ENCODE data around the gene XCR1. TPM values are rescaled to one million over a fixed set of nuclear protein-coding genes. Genes with fewer than 3 reads are reported as not detected.

The XCR1 gene
- total RNA-seq, 1 donor from 2014 or later, result not detected

DNA sequence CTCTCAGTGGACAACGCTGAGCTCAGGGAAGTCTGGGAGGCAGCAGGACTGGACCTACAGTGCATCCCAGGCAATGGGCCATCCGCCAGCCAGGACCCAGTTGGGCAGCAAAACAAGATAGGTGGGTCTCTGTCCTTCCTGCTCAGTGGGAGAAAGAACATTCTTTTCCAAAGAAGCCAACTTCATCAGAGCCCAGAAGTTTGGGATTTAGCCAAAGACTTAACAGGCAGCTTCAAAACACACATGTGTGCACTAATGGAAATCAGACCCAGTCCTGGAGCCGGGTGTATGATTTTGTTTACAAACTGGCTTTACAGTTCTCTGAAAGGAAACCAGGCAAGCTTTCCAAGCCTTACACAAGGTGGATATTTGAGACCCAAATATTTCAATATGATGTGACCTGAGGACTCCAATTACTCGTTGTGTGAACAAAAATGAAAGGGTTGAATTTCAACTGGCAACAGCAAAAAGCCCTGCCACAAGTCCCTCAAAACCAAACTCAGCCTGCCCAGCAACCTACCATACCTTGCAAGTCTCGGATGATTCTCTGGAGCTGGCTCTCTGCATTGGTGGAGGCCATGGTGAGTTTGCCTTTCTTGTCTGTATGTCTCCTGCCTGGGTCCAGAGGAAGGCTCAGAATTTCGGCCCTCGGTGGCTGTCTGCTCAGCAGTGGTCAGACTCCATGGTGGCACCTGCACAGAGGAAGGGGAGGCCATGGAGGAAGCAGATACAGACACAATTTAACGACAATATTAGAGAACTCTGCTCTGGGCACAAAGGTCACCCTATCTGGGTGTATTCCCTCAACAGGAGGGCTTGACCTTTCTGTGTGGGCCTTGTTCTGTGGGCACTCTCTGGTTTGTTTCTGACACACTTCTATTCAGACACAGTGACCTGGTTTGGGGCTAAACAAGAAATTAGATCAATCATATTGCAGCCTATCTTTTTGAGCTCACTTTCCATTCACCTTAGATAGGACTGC, 42.7 kb downstream of the XCR1 start:
- no peak for DNase-seq (ENCODE audit: low read depth)

DNA sequence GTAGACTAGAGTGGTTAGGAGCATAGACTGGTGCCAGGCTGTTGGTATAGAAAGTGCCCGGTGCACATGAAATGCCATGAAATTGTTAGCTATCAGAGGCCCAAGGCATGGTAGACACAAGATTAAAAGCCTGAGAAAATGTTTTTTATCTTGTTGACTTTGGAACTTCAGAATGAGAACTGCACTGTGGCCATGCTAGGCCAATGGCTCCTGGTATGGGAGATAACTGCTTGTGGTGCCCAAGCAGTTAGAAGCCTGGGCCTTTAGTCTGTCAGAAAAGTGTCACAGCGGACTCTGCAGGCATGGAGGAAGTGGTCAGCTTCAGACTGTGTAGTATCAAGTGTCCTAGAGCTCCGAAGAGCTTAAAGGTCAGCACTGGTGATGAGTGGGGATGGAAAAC, 43.5 kb downstream of the XCR1 start:
- no peak for DNase-seq (ENCODE audit: low read depth)

DNA sequence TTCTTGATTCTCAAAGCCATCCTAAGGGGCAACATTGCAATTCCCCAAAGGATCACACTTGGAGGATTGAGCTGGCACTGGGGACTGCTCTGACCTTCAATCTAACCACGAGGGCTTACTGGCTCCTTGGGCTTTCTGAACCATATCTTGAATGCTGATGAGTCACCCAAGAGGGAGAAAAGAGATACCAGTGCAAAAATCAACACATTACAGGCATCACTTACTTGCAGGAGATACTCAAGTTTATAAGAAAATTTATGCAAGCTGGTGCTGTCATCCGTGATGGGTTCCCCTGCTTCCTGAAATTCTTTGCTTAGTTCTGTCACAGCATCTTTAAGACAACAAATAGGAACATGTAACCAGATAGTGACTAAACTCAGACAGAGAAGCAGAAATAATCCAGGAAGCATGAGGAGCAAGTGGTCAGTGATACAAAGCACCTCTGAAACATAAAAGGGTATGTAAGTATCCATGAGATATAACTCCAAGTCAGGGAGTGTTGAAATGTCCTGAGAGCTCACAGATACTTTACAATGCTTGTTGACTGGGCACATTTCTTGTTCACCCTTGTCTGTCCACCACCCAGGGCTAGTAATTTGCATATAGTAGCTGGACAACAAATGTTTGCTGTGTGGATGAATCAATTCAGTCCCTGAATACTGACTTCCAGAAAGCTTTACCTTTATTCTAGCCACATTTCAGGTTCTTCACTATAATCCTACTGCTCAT, 45.8 kb downstream of the XCR1 start:
- peak; percentile 91 for DNase-seq (ENCODE audit: low read depth)

DNA sequence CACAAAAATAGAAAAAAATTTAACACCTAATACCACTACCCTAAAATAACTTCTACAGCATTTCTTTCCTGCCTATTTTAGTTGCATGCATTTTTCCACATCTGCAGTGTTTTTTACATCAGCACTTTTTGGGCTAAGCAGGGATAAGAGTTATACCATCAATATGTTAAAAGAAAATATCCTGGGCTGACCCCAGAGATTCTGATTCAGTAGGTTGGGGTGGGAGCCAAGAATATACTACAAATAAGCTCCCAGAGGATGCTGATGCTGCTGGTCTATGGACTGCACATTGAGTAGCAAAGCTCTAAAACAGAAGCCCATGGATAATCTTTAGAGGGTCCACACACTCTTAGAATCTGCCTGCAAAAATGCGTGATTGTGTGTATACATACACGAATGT, 46.5 kb downstream of the XCR1 start:
- DNase-seq (ENCODE audit: low read depth), result no peak

DNA sequence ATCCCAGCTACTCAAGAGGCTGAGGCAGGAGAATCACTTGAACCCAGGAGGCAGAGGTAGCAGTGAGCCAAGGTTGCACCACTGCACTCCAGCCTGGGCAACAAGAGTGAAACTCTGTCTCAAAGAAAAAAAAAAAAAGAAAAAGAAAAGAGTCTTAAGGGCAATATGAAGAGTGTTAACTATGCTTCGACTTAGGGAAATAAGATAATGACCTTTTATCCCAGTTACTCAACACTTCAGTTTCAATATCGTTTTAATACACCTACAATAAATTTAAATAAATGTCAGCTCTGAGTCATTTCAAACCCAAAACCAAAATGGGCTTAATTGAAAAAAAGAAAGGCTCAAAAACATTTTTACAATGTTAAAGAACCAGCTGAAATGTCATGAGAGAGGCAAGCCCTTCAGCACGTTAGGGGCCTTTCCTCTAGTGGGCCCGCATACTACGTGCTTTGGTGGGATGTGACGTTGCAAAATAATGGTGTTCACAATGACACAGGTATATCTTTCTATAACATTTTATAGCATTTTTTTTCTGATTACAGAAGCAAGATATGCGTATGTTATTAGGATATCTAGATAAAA, 47.0 kb downstream of the XCR1 start:
- no peak for DNase-seq (ENCODE audit: low read depth)

DNA sequence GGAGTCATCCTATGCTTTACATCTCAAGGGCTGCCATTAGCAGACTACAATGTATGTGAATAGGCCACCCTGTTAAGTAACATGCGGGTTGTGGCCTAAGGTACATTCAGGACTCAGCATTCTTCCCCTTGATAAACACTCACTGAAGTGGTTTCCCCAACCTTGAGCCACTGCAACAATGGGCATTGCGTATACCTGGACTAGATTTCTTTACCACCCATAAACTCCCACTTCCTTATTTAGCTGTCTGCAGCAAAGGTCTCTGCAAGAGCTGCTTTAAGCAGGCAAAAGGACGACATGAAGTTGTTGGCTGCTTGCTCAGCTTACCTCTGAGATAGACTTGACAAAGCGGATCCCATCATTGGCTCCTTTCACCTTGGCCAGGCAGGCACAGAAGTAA, 47.9 kb downstream of the XCR1 start:
- no peak for DNase-seq (ENCODE audit: low read depth)

DNA sequence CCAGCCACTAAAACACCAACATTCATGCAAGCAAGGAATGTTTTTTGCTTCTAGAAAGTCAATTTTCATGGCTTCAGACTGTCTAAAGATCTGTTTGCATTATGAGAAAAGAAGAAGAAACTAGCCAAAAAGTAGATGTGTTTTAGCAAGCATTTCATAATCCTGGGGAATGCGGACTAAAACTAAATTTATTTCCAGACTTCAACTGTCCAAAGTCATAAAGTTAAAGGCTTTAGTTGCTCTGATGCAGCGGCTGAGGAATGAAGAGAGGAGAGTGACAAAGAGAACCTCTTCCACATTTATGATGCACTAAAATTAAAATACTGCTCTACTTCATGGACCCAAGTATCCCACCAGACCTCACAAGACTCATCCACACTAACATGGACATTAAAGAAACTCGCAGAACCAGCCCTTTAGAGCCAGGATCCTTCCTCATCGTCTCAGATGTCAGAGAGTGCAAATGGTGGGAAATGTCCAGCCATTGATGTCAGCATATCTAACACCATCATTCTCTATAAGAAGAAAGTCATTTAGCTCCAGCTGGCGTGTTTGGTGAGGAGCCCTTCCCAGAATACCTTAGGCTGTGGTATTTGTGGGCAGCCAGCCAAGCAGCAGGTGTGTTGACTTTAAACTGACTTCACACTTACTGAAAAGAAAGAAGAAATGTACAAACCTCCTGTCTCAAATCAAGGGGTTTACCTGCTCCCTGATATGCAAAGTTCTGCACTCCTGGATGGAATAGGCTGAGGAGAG, 49.1 kb downstream of the XCR1 start:
- no peak for DNase-seq (ENCODE audit: low read depth)

DNA sequence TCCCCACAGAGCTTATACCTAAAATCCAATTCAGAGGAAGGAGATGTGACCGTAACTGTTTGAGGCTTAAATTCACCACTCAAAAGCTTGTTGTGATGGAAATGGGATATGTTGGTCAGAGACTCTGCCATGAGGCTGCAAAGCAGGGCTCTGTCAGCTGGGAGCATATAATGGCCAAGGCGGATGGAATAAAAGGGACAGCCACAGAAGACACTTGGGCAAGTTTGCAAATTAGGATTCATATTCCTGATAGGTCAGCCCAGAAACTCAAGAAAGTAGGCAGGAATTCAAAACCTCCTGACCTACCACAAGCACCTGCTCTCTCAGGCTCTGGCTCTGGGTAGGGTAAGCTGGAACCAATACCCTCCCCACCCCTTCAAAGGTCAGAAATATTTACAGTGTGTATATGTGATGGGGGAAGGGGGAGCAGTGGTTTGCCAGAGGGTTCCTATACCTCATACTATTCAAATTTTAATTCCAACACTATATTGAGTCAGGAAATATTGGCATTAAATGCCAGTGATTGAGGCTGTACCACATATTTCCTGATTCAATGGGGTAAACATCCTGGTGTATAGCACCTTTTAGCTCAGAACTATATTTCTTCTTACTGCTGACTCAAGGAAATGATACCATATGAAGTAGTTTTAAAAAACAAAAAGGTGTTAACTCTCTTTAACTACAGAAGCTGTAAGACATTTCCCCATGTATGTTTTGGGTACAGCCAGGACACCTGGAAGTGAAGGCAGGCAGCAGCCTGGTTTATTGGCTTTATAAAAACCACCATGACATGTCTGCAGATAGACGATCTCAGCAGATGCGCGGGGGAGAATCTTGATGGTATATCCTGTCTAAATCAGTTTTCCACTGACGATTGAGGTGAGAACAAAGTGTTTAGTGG, 50.8 kb downstream of the XCR1 start:
- no peak for DNase-seq (ENCODE audit: low read depth)

DNA sequence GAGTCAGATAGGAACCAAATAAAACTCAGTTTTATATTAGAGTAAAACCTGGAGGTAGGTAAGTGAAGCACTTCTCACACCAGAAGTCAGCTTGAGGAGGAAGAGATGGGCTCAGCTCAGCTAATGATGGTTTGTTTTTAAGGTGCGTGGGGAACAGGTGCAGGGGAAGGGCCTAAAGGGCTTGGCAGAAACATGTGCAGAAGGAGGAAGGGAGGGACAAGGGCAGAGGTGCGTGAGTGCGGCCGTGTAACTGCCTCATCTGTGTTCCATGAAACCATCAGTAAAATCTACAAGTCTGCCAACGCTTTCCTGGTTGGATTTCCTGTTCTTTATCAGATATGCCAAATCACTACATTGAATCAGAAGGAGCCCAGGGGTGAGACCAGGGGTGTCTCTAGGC, 51.6 kb downstream of the XCR1 start:
- no peak for DNase-seq (ENCODE audit: low read depth)

DNA sequence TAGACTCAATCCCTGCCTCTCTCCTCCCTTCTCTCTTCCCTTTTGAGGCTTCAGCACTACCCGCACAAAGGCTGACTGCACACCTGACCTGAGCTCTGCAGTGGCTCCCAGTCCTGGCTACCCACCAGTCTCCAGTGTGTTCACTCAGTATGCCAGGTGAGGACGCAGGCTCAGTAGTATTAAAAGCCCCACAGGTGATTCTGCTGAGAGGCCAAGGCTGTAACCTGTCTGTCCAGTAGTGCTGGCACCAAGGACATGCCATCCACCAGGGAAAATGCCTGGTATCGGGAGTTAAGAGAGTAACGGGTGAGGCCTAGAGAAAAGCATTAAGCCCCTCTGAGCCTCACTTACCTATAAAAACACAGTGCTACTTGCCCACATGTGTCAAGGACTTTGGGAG, 52.6 kb downstream of the XCR1 start:
- DNase-seq (ENCODE audit: low read depth), result no peak

DNA sequence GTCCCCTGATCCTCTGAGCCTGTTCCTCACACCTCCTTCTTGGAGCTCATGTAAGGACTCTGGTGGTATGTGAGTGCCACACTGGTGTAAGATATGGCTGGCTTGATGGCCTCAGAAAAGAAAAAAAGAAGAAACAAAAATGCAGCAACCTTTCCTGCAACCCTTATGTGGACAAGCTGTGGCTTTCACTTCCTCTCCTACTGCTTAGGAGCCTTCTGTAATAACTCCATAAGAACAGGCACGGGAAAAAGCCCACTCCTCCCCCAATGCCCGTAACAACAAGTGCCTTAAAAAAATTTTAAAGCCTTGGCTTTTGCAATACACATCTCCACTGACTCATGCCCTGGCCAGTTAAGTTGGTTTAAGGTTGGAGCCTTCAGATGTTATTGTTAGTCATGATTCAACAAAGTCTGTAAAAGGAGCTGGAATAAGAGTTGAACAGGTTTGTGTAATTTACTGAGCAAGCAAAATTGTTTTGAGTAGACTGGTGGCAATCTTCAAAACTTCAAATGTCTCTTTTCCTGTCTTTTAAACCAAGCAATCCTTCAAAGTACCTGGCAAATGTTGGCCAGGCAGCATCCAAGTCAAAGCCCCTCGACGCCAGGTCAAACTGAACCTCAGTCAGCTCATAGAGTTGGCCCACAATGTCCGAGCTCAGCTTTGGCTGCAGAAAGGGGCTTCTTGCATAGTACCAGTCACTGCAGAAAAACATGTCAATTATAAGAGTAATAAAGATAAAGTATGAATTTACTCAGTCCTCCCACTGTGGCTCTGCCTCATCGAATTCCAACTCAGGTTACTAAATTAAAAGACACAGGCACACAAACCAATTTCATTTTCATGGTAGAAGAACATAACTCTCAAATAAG, 54.5 kb downstream of the XCR1 start:
- DNase-seq (ENCODE audit: low read depth), result peak; percentile 98

DNA sequence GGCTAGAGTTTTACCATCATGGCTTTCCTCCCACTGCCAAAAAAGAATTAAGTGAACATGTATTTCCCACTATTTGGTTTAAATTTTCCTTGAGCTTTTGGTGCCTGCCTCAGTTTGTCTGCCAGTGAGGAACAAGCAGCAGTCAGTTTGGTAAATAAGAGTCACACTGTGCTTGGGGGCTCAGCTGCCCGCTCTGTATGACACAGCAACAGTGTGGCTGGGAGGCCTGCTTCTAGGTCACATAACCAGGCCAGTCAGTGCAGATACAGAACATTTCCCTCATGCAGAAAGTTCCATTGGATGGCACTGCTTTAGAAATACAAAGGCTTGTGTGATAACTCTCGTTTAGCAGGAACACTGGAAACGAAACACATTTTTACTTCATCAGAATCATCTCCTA, 57.3 kb downstream of the XCR1 start:
- no peak for DNase-seq (ENCODE audit: low read depth)

DNA sequence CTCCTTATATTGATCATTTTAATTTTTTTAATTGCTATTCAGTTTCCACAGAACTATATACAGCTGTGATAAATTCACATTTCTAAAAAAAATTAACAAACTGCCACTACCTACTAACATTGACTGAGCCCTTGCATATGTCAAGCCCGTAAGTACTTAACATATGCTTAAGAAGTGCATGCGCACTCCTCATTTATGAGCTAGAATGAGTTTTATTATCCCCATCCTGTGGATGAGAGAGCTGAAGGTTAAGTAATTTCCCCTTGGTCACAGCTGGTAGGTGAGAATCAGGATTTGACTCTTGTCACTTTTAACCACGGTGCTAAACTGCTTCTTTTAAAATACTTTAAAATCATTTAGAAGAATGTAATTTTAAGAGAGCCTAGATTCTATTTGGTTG, 58.2 kb downstream of the XCR1 start:
- DNase-seq (ENCODE audit: low read depth), result no peak

DNA sequence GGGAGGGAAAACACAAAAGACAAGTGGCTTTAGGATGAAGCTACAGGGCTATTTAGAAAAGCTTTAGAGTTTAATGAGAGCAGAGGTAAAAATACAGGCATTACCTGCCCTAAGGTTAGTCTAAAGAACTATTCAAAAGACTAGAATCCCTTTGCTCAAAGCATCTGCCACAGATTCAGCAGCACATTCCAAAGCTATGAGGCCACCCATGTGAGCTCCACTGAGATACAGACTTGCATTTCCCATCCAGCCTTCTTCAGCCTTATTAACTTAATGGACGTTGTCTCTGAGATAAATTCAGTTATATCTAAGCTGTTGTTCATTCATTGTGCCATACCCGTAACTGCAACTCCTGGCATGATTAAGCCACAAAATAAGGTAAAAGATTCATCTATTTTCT, 58.6 kb downstream of the XCR1 start:
- DNase-seq (ENCODE audit: low read depth), result no peak

DNA sequence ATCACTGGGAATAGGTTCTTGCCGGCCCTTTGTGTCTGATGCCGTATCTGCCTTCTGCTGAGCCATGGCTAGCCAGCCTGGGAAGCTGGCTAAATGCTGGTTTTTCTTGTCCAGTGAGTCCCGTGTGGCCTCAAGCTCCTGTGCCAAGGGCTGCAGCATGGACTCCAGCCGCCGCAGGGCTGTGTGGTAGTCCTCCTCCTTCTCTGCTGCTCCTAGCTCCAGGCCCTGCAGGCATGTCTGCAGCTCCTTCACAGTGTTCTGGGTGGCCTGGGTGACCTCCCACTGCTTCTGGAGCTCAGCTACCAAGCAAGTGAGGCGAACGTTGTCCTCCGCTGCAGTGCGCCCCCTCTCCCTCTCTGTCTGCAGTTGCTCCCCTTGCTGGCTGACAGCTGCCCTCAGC, 59.1 kb downstream of the XCR1 start:
- DNase-seq (ENCODE audit: low read depth), result no peak

DNA sequence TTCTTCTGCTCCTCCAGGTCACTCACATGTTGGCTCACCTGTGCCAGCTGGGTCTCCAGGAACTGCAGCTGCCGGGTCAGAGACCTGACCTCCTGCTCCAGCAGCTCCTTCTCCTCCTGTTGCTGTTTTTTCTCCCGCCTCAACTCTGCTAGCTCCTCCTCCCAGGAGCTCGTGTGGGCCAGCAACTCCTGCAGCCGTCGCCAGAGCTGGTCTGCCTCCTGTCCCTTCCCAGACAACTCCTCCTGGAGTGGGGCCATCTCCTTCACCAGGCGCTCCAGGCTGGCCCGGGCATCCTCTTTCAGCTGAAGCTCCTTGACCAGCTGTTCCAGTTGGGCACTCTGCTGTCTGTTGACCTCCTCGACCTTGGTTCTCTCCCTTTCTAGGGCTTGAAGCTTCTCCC, 59.6 kb downstream of the XCR1 start:
- DNase-seq (ENCODE audit: low read depth), result no peak

Measured in renal cortical epithelial cell (primary cell).